H1 (cell line): Measurements from ENCODE around the gene DPYSL3.

ENCODE experiments used
- POLR2A ChIP-seq, 2 experiments: IDR thresholded peaks; 1 replicate in 1 of 2; 2 replicates in 1 of 2; pipeline ENCODE4 v1.6.1; 2011; ENCODE audit warnings: low read depth in 2 of 2, low read length in 2 of 2, mild to moderate bottlenecking in 2 of 2; ENCODE audit errors: control extremely low read depth in 1 of 2
- ZNF274 ChIP-seq: IDR thresholded peaks from 2 replicates; pipeline ENCODE4 v1.7.0; 2012; ENCODE audit warnings: low read length, borderline replicate concordance; ENCODE audit errors: extremely low read depth

GRCh38 chr5:147454996-147455677 lies 54.7 kb downstream of the DPYSL3 start:
- TF ChIP-seq ZNF274: no peak
- no peak for TF ChIP-seq POLR2A (IDR thresholded peaks at IDR 0.05; ENCODE audit: control extremely low read depth in 1 of 2, low read depth in 2 of 2, low read length in 2 of 2)
